ENCODE results near the gene CNN2.
A peak's percentile ranks its signal among the peaks of the same experiment; 100 is the strongest.

The CNN2 gene

DNA sequence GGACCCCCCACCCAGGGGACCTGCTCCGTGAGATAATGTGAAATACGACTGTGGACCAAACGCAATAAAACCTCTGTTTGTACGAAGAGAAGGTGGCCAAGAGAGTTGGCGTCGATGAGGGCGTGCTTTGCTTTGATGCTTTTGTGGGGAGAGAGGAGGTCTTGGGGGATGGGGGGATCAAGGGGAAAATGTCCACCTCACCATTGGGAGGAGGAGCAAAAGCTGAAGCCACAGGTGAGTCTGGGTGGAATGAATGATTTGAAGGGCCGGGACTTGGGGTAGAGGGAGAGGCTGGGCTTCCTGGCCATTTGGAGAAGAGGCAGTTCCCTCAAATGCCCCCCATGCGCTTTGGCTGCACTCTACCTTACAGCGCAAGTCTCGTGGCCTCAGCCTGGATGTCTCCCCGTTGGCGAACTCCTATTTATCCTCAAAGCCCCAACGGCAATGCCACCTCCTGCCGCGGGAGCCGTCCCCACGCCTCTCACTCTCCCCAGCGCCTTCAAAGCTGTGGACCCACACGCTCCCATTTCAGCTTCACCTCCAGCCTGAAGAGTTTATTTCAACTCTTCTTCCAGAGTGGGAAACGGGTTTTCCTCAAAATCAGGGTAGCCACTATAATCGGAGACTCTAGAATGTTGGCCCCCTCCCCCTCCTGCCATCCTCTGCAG lies 12.7 kb downstream of the CNN2 start:
- ATAC-seq (ENCODE audit: low read depth): no peak
- Histone ChIP-seq H3K27me3 (ENCODE audit: insufficient read depth, poor library complexity, severe bottlenecking) (no peaks in the 10 kb centered on the region), H3K27ac (ENCODE audit: poor library complexity, severe bottlenecking) (peak overlapping the region; percentile 58), H3K4me1 (ENCODE audit: insufficient read depth, poor library complexity, severe bottlenecking) (no peaks in the 10 kb centered on the region), H3K4me3 (ENCODE audit: severe bottlenecking) (no peak overlapping the region), H3K36me3 (ENCODE audit: low read depth) (peaks cover 44% of the 10 kb centered on the region), H3K9me3 (ENCODE audit: severe bottlenecking) (no peaks in the 10 kb centered on the region)
- TF ChIP-seq, protein P1, sequence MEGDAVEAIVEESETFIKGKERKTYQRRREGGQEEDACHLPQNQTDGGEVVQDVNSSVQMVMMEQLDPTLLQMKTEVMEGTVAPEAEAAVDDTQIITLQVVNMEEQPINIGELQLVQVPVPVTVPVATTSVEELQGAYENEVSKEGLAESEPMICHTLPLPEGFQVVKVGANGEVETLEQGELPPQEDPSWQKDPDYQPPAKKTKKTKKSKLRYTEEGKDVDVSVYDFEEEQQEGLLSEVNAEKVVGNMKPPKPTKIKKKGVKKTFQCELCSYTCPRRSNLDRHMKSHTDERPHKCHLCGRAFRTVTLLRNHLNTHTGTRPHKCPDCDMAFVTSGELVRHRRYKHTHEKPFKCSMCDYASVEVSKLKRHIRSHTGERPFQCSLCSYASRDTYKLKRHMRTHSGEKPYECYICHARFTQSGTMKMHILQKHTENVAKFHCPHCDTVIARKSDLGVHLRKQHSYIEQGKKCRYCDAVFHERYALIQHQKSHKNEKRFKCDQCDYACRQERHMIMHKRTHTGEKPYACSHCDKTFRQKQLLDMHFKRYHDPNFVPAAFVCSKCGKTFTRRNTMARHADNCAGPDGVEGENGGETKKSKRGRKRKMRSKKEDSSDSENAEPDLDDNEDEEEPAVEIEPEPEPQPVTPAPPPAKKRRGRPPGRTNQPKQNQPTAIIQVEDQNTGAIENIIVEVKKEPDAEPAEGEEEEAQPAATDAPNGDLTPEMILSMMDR (IDR thresholded peaks at IDR 0.05; ENCODE audit: poor library complexity, severe bottlenecking): no peak
- no peak for DNase-seq (ENCODE audit: low spot score)

DNA sequence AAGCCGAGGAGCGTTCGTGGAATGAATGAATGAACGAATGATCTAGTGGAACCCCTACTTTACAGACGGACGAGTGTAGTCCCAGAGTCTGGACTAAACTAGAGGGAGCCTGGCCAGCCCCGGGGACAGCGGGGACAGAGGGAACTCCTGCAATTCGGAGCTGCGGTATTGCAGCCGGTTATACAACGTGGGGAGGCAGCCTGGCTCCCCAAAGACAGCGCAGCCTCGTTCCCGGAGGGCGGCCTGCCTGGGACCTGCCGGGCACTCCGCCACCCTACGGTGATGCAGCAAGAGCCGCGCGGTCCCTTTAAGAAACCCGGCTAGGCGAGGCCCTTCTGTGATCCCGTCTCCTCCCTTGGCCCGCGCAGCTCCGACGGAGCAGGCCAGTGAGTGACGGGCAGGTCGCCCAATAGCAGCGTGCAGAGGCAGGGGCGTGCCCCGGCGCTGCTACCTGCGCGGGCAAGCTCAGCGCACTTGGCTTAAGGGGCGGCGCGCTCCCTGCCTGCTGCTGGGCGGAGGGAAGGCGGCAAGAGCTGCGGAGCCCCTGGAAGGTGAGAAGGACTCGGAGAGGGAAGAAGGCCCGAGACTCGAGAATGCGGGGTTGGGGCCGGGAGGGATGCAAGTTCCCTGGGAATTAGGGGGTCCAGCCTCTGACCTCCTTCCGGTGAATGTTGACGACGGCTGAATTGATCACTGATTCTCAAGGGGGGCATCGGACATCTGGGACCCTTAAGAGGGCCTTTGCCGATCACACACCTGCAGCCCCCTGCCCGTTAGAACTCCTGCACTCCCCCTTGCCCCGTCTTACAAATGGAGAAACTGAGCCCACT lies 13.5 kb downstream of the CNN2 start, which contains the start of gene ABCA7:
ABCA7 (plus strand) TSS at position 462 of the 830 bp plus-strand sequence. CDS start 1,255 bp downstream, outside the sequence.
- Histone ChIP-seq H3K36me3 (ENCODE audit: low read depth) (peaks cover 44% of the 10 kb centered on the region), H3K4me1 (ENCODE audit: insufficient read depth, poor library complexity, severe bottlenecking) (no peaks in the 10 kb centered on the region), H3K27me3 (ENCODE audit: insufficient read depth, poor library complexity, severe bottlenecking) (no peaks in the 10 kb centered on the region), H3K4me3 (ENCODE audit: severe bottlenecking) (peak within 1 kb of the TSS; percentile 42), H3K27ac (ENCODE audit: poor library complexity, severe bottlenecking) (peak within 1 kb of the TSS; percentile 58), H3K9me3 (ENCODE audit: severe bottlenecking) (no peaks in the 10 kb centered on the region)
- peak; percentile 90 for ATAC-seq (ENCODE audit: low read depth)
- TF ChIP-seq, protein P1 (IDR thresholded peaks at IDR 0.05; ENCODE audit: poor library complexity, severe bottlenecking): no peak
- peak; percentile 96 for DNase-seq (ENCODE audit: low spot score)

DNA sequence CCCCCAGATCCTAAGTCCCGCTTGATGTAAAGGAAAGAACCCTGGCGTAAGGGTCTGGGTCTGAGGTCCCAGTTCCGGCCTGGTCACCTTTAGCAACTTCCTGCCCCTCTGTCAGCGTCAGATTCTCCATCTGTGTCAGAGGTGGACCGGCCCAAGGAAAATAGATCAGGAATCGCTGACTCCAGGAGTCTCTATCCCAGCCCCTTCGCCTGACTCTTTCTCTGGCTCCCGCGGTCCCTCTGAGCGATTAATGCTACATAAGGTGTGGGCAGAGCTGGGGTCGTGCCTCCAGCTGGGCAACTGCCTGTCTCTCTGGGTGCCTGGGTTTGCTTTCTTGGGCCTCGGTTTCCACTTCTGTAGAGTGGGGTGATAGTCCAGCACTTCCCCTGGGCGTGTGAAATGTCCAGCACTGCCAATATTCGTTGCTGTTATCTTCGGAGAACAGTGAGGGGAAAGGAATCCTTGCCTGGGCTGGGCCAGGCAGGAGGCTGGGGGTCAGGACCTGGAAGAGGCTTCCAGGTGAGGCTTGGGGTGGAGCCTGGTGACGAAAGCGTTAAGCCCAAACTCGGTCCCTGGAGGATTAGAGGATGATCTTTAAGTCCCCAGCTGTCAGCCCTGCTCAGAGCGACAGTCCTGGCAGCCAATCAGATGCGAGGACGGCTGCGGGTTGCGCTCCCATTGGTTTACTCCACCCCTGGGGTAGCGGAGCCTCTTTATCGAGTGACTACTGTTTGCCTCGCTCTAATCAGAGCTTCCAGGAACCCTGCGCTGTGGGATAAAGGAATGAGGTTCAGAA lies 14.3 kb downstream of the CNN2 start:
- TF ChIP-seq, protein P1 (IDR thresholded peaks at IDR 0.05; ENCODE audit: poor library complexity, severe bottlenecking): no peak
- Histone ChIP-seq H3K4me1 (ENCODE audit: insufficient read depth, poor library complexity, severe bottlenecking) (no peaks in the 10 kb centered on the region), H3K36me3 (ENCODE audit: low read depth) (peaks cover 39% of the 10 kb centered on the region), H3K27ac (ENCODE audit: poor library complexity, severe bottlenecking) (peak overlapping the region; percentile 58), H3K4me3 (ENCODE audit: severe bottlenecking) (peak overlapping the region; percentile 42), H3K27me3 (ENCODE audit: insufficient read depth, poor library complexity, severe bottlenecking) (no peaks in the 10 kb centered on the region), H3K9me3 (ENCODE audit: severe bottlenecking) (no peaks in the 10 kb centered on the region)
- peak; percentile 55 for ATAC-seq (ENCODE audit: low read depth)
- DNase-seq (ENCODE audit: low spot score): peak; percentile 88

DNA sequence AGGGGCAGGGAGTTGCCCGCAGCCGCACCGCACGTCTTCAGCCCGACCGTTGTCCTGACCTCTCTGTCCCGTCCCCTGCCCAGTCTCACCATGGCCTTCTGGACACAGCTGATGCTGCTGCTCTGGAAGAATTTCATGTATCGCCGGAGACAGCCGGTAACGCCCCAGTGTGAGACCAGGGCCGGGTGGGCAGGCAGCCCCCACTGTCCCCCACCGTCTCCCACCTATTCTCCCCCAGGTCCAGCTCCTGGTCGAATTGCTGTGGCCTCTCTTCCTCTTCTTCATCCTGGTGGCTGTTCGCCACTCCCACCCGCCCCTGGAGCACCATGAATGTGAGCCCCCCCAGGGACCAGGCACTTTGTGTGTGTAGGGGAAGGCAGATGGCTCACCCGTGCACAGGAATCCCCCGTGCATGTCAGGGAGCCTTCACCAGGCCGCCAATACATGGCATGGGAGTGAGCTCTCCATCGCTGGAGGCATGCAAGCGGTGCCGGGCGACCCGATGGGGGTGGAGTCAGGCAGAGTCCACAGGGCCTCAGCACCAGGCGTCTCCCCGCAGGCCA lies 14.9 kb downstream of the CNN2 start:
- Histone ChIP-seq H3K9me3 (ENCODE audit: severe bottlenecking) (no peaks in the 10 kb centered on the region), H3K4me3 (ENCODE audit: severe bottlenecking) (no peak overlapping the region), H3K36me3 (ENCODE audit: low read depth) (peaks cover 32% of the 10 kb centered on the region), H3K27ac (ENCODE audit: poor library complexity, severe bottlenecking) (no peak overlapping the region), H3K4me1 (ENCODE audit: insufficient read depth, poor library complexity, severe bottlenecking) (no peaks in the 10 kb centered on the region), H3K27me3 (ENCODE audit: insufficient read depth, poor library complexity, severe bottlenecking) (no peaks in the 10 kb centered on the region)
- ATAC-seq (ENCODE audit: low read depth) (no peak), DNase-seq (ENCODE audit: low spot score) (no peak)
- TF ChIP-seq, protein P1 (IDR thresholded peaks at IDR 0.05; ENCODE audit: poor library complexity, severe bottlenecking): no peak

All from RWPE2 (cell line).